GM19023 (cell line): ENCODE results near the gene GUCY1A2.

ENCODE experiments used
- ATAC-seq: cut with Tn5 transposase; IDR thresholded peaks from one replicate; pipeline ENCODE4 v1.9.1; 2021; ENCODE audit warnings: mild to moderate bottlenecking, moderate library complexity; ENCODE audit not compliant: unreplicated experiment

Gene GUCY1A2

GRCh38 chr11:106679581-106679980 lies 338.7 kb downstream of the GUCY1A2 start:
- ATAC-seq: no peak

DNA sequence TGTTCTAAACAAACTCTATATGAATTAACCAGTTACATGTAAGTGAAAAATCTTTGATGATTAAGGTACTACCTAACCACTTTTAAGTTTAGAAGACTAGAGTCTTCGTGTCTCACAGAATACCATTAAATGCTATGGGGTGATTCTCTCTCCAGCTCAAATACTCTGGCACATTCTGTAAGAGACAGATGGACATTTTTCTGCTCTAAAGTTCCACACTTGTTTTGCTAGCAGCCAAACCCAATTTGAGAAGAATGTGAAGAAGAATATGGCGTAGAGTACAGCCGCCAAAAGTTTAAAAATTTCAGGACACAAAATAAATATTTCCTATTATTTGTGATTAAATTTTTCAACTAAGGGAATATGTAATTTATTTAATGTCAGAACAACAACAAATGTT lies 339.1 kb downstream of the GUCY1A2 start:
- ATAC-seq: no peak

DNA sequence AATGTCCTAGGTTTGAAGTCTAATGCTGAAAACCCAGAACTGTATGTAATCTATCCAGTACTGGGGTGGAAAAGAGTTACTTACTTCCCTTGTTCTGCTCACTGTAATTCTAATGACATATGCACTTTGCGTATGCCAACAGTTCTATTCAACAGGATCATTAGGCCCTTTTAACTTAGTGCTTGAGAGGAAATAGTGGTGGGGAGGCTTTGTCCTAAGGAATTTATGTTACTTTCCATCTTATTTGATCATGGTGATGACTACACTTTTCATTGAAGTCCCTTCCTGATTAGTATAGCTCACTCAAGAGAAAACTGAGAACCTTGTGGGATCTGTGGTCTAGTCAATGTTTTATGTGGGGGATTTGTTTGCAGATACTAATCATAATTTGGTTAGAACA lies 348.2 kb downstream of the GUCY1A2 start:
- no peak for ATAC-seq

- ATAC-seq: no peak
Measured at GRCh38 chr11:106668147-106668546, 350.1 kb downstream of the GUCY1A2 start.

GRCh38 chr11:106656646-106657045 lies 361.6 kb downstream of the GUCY1A2 start:
- no peak for ATAC-seq

- ATAC-seq: no peak
Measured at GRCh38 chr11:106644824-106645223, 373.5 kb downstream of the GUCY1A2 start.

- ATAC-seq: no peak
Measured at GRCh38 chr11:106642331-106642730, 375.9 kb downstream of the GUCY1A2 start.

DNA sequence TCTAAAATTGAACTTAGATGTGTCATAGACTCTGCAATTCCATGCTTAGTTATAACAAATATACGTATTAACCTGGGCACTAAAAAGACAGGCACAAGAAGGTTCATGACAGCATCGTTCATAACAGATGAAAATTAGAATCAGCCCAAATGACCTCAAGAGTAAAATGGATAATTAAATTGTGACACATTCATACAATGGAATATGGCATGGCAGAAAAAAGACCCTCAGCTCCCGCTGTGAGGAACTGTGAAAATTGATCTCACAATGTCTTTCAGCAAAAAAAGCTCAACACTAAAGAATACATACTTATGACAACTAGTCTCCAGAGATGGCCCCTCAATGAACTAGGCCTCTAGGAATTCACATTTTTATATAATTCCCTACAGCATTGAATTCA lies 386.0 kb downstream of the GUCY1A2 start:
- ATAC-seq: no peak

DNA sequence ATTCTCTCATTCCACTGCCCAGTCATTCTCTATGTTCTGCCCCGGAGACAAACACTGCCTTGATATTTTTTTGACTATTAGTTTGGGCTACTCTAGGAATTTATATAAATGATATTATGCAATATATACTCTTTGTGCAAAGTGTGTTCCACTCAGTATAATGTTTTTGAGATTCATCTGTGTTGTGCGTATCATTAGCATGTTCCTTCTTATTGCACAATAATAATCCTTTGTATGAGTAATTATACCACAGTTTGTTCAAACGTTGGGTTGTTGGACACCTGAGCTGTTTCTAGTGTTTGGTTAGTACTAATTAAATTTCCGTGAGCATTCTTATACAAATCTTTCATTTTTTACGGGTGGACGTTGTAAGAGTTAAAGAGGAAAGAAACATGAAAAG lies 390.6 kb downstream of the GUCY1A2 start:
- ATAC-seq: no peak

- no peak for ATAC-seq
Measured at GRCh38 chr11:106625566-106625965, 392.7 kb downstream of the GUCY1A2 start.

DNA sequence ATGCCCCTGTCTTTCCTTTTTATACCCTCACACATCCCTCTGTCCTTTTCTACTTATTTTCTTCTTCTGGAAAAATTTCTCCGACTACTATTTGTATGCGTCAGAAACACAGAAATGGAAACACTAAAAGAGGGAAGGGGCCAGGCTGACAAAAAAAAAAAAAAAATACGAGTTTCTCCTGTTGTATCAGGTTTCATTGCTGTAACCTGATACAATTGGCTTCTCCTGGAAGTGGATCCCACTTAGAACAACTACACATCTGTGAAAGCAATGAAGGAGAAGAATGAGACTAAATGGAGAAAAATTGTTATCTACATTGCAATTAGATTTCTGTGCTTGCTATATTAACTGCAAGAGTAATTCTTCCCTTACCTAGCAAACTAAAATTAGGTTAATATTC lies 393.9 kb downstream of the GUCY1A2 start:
- ATAC-seq: no peak
